Measurements from ENCODE around the gene RORC. TPM values are rescaled to one million over a fixed set of nuclear protein-coding genes. Genes with fewer than 3 reads are reported as not detected.

The RORC gene
- total and polyA plus RNA-seq, 8 donors, result 11.9 to 36.7 (median 23.1) TPM

- no peak overlapping the region for H3K27ac ChIP-seq
- no peak overlapping the region for H3K4me3 ChIP-seq
- TF ChIP-seq CTCF (IDR thresholded peaks at IDR 0.05), result no peak
- DNase-seq (peak in 2 of 6 donors; percentile 38 to 47), ATAC-seq (no peak), FAIRE-seq (no peak)
- no peaks in the 10 kb centered on the region for H3K27me3 ChIP-seq
- H3K9me3 ChIP-seq, result no peaks in the 10 kb centered on the region
- H3K4me1 ChIP-seq, result peaks cover 9 to 14% (median 12%) of the 10 kb centered on the region in 3 donors
- WGBS, 2 donors, result 85 to 96% methylated on average over 12 of the region's 12 CpGs
- intact Hi-C loops (cut with DNase I), result no loop called here
- peaks cover 0 to 68% (median 23%) of the 10 kb centered on the region in 3 donors for H3K36me3 ChIP-seq
Measured at GRCh38 chr1:151815716-151816327, 15.8 kb downstream of the RORC start.

- H3K27ac ChIP-seq, result no peak overlapping the region
- intact Hi-C loops (cut with DNase I), result no loop called here
Measured at GRCh38 chr1:151814971-151815545, 16.5 kb downstream of the RORC start.

GRCh38 chr1:151814426-151814825 lies 17.2 kb downstream of the RORC start:
- TF ChIP-seq CTCF (IDR thresholded peaks at IDR 0.05), result no peak
- H3K27me3 ChIP-seq, result no peaks in the 10 kb centered on the region
- H3K4me3 ChIP-seq, result no peak overlapping the region
- peaks cover 0 to 69% (median 23%) of the 10 kb centered on the region in 3 donors for H3K36me3 ChIP-seq
- H3K9me3 ChIP-seq, result no peaks in the 10 kb centered on the region
- WGBS, 2 donors, result 89 to 91% methylated on average over 15 of the region's 15 CpGs
- FAIRE-seq (no peak), ATAC-seq (no peak), DNase-seq (peak in 2 of 6 donors; percentile 49 to 63)
- intact Hi-C loops (cut with DNase I), result no loop called here
- H3K27ac ChIP-seq, result no peak overlapping the region
- peaks cover 0 to 16% (median 8%) of the 10 kb centered on the region in 3 donors for H3K4me1 ChIP-seq

More at GRCh38 chr1:151814971-151815545, 16.5 kb downstream of the RORC start:
- Histone ChIP-seq H3K4me3 (no peak overlapping the region), H3K4me1 (peaks cover 4 to 10% (median 9%) of the 10 kb centered on the region in 3 donors), H3K9me3 (no peaks in the 10 kb centered on the region), H3K36me3 (peaks cover 0 to 69% (median 23%) of the 10 kb centered on the region in 3 donors), H3K27me3 (no peaks in the 10 kb centered on the region)
- no peak for TF ChIP-seq CTCF (IDR thresholded peaks at IDR 0.05)
- no peak for FAIRE-seq
- peak in 2 of 6 donors; percentile 35 to 61 for DNase-seq
- ATAC-seq, result no peak
- 89 to 90% methylated on average over 8 of the region's 8 CpGs for WGBS, 2 donors

GRCh38 chr1:151813271-151813977 lies 18.2 kb downstream of the RORC start:
- no peak overlapping the region for H3K4me3 ChIP-seq
- peaks cover 0 to 73% (median 23%) of the 10 kb centered on the region in 3 donors for H3K36me3 ChIP-seq
- intact Hi-C loops (cut with DNase I), result no loop called here
- FAIRE-seq (no peak), ATAC-seq (no peak), DNase-seq (peak in 2 of 6 donors; percentile 25 to 30)
- peaks cover 0 to 18% (median 11%) of the 10 kb centered on the region in 3 donors for H3K4me1 ChIP-seq
- H3K27ac ChIP-seq, result no peak overlapping the region
- no peaks in the 10 kb centered on the region for H3K27me3 ChIP-seq
- 81 to 84% methylated on average over 12 of the region's 12 CpGs for WGBS, 2 donors
- TF ChIP-seq CTCF (IDR thresholded peaks at IDR 0.05), result no peak
- no peaks in the 10 kb centered on the region for H3K9me3 ChIP-seq

Measured in pancreas (tissue), 10 donors.